NCI-H2196 treated with DMSO at 0.1 percent for 48 hours (cell line): Measurements from ENCODE around the gene GOLGA8S.
"Not testable (repeated sequence)": the region's sequence is repeated elsewhere in the genome, so short reads cannot be mapped to it uniquely, and the experiment has no call there.

Experiments used
- DNase-seq: peaks from one replicate; lab custom pipeline; 2025; ENCODE audit not compliant: unreplicated experiment; lab: John Stamatoyannopoulos, UW

Gene GOLGA8S, protein sequence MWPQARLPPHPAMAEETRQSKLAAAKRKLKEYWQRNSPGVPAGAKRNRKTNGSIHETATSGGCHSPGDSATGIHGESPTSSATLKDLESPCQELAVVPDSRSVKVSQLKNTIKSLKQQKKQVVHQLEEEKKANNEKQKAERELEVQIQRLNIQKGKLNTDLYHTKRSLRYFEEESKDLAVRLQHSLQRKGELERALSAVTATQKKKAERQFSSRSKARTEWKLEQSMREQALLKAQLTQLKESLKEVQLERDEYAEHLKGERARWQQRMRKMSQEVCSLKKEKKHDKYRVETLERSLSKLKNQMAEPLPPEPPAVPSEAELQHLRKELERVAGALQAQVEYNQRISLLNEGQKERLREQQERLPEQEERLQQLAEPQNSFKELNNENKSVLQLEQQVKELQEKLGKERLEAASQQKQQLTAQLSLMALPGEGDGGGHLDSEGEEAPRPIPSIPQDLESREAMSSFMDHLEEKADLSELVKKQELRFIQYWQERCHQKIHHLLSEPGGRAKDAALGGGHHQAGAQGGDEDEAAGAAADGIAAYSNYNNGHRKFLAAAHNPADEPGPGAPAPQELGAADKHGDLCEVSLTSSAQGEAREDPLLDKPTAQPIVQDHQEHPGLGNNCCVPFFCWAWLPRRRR

DNA sequence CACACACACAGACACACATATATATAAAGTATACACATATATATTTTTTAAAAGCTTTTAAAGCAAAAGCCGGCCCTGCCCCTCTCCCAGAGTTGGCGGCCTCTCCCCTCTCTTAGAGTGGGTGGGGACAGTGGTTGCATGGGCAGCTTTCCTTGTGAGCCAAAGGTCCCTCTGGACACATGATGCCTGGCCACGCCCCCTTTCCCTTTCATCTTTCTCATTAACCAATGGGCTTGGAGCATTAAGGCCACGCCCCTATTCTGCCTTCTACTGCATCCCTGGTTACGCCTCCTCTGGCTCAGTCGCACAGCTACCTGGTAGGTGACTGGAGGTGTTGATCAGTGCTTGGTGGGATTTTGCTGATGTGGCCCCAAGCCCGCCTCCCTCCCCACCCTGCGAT lies at the start of gene GOLGA8S:
Gene GOLGA8S (plus strand): TSS at position 301 of the 400 bp plus-strand sequence. CDS start 62 bp downstream, at position 363.
- DNase-seq, result not testable (repeated sequence)

DNA sequence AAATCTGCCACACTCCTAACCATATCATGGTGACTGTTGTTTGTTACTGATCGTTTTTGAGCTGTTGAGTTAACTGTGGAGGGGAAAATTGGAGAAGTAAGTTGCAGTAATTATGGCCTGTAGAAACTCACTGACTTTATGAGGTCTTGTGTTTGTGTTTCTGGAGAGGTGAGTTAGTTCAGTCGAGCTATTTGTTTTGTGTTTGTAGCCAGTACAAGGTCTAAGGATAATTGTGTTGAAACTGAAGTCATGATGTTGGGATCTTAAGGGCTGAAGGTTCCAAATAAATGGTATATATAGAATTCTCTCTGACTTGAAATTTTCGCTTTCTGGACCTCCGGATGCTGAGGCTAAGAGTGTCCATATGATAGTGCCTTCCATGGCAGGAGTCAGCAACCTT lies 49.7 kb upstream of the GOLGA8S start:
- DNase-seq, result not testable (repeated sequence)

DNA sequence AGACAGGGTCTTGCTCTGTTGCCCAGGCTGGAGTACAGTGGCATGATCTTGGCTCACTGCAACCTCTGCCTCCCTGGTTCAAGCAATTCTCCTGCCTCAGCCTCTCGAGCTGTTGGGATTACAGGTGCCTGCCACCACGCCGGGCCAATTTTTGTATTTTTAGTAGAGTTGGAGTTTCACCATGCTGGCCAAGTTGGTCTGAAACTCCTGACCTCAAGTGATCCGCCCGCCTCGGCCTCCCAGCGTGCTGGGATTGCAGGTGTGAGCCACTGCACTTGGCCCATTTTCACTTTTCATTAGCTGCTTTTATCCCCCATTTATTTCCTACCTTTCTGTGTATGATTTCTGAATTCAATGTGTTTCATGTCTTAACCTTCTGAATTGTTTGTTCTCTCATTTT lies 48.6 kb upstream of the GOLGA8S start:
- not testable (repeated sequence) for DNase-seq

DNA sequence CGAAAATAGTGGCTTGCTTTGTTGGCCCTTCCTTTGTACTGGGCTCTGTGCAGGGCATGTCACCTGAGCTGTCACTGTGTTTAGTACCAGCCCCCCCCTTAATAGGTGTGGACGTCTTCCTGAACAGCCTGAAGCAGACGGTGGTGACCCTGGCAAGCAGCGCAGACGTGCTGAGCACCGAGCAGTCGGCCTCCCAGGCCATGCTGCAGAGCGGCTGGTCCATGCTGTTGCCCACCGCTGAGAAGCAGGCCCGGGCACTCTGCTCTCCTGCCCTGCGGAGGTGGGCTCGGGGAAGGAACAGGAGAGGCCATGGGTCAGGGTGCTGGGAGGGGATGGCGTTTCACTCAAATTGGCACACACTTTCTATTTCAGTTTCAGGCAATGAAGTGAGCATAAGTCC lies 43.3 kb upstream of the GOLGA8S start:
- not testable (repeated sequence) for DNase-seq

- not testable (repeated sequence) for DNase-seq
Measured at GRCh38 chr15:23334096-23334495, 20.5 kb upstream of the GOLGA8S start, which contains the start of gene GOLGA6L26. TSS of gene GOLGA6L26 (minus strand) at chr15:23334196. CDS start at chr15:23334135, 61 bp downstream.

DNA sequence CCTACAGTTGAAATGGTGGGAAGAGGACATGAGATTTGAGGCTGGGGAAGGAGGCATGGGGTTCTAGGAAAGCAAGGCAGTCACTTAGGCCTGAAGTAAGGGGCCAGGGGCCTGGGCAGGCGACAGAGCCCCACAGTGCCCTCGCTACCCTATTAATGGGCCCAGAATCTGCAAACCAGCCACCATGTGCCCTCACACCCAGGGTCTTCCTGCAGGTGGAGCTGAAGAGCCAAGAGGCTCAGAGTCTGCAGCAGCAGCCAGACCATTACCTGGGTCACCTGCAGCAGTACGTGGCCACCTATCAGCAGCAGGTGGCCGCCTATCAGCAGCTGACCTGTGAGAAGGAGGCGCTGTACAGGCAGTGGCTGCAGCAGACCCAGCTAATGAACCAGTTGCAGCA lies 8.1 kb downstream of the GOLGA8S start:
- not testable (repeated sequence) for DNase-seq

- not testable (repeated sequence) for DNase-seq
Measured at GRCh38 chr15:23364261-23364660, 9.7 kb downstream of the GOLGA8S start.

DNA sequence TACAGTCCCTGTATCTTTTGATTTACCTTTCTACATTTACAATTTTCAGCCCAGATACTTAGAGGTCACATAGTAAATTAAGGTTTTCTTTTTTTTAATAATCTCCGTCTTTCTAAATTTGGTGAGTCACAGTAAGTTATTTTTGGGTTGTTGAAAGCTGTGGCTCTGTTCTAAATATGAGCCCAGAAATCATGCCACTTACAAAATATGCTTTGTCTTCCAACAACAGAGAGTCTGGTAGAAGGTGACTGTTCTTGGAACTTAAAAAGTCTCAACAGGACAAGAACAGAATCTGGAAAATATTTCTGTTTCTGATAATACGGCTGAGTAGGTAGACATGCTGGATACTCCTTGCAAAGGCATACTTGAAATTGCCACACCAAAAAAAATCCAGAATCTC lies 16.0 kb downstream of the GOLGA8S start:
- DNase-seq, result no peak

DNA sequence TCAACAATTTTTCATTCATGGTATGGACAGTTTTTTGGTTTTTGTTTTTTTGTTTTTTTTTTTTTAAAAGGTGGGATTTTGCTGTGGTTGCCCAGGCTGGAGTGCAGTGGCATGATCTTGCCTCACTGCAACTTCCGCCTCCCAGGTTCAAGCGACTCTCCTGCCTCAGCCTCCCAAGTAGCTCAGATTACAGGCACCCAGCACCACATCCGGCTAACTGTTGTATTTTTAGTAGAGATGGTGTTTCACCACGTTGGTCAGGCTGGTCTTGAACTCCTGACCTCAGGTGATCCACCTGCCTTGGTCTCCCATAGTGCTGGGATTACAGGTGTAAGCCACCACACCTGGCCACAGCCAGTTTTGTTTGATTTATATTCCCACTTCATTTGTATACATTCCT lies 16.6 kb downstream of the GOLGA8S start:
- not testable (repeated sequence) for DNase-seq

DNA sequence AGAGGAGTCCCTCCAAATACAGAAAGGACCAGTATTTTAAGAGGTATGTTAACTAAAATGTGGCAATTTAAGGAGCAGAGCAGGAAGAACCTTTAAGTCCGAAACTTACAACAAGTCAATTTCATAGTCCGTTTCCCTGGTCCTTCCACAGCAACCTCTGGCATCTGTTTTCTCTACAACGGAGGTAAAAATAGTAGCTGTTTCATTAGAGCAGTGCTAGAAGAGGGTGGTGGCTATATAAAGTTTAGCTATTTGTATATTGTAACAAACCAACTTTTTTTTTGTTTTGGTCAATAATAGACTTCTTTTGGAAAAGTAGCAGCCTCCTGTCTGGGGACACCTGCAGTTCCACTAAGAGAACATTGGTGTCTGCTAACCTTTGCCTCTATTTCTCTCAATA lies 17.3 kb downstream of the GOLGA8S start:
- not testable (repeated sequence) for DNase-seq

- DNase-seq, result no peak
Measured at GRCh38 chr15:23372284-23372683, 17.7 kb downstream of the GOLGA8S start.

GRCh38 chr15:23372891-23373600 lies 18.5 kb downstream of the GOLGA8S start:
- DNase-seq, result not testable (repeated sequence)

DNA sequence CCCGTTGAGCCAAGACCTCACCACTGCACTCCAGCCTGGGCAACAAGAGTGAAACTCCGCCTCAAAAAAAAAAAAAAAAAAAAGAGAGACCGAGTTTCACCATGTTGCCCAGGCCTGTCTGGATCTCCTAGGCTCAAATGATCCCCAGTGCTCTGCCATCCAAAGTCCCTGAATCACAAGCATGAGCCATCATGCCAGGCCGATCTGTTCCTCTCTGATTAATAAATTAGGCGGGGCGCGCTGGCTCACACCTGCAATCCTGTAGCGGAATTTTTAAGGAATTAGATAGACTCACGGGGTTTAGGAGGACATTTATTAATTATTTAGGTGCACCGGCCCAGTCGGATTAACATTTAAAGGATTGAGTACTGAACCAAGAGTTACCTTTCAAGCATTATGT lies 19.7 kb downstream of the GOLGA8S start:
- not testable (repeated sequence) for DNase-seq

- DNase-seq, result not testable (repeated sequence)
Measured at GRCh38 chr15:23378946-23379345, 24.4 kb downstream of the GOLGA8S start.

GRCh38 chr15:23380700-23381099 lies 26.2 kb downstream of the GOLGA8S start:
- not testable (repeated sequence) for DNase-seq

- DNase-seq, result not testable (repeated sequence)
Measured at GRCh38 chr15:23381192-23381591, 26.6 kb downstream of the GOLGA8S start.

DNA sequence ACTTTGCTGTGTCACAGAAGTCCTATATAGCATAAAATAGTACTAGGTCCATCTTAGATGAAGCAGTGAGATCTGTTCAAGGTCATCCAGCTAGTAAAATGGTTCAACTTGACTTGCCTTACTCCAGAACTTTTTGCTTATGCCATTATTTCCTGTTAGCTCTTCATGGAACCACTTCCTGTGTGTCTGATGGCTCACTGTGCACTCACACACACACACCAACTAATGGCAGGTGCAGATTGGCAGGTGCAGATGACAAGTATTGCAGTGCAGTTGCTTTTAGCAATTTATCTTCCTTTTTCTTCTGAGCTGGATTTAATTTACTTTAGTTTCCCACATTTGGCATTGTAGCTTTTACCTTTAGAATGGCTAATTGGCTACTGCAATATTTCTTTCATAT lies 29.8 kb downstream of the GOLGA8S start:
- DNase-seq, result no peak

GRCh38 chr15:23385886-23386430 lies 31.4 kb downstream of the GOLGA8S start:
- no peak for DNase-seq

DNA sequence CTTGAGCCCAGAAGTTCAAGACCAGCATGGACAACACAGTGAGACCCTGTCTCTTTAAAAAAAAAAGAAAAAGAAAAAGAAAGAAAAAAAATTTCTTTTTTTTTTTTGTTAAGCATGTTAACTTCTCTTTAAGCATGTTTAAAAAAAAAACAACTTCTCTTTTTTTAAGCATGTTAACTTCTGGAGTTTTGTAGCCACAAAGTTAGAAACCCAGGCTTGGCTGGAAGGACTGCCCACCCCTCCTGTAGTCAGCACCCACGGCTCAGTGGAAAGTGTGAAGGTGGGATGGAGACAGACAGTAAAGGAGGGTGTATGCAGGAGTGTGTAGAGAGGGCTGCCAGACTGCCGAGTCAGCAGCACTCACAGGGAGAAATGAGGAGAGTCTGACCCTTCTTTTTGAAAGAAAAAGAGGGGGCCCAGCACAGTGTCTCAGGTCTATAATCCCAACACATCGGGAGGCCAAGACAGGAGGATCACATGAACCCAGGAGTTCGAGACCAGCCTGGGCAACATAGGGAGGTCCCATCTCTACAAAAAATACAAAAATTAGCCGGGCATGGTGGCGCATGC lies 33.2 kb downstream of the GOLGA8S start:
- DNase-seq, result no peak

- no peak for DNase-seq
Measured at GRCh38 chr15:23395030-23395692, 40.6 kb downstream of the GOLGA8S start.
